RPMI7951 (cell line): Measurements from ENCODE around the gene SPATA46. TPM values are rescaled to one million over a fixed set of nuclear protein-coding genes. Genes with fewer than 3 reads are reported as not detected.
A peak's percentile ranks its signal among the peaks of the same experiment; 100 is the strongest.

Experiments
- DNase-seq: peaks from one replicate; pipeline ENCODE4 v3.0.0-alpha.2; 2012; ENCODE audit warnings: low read depth
- total RNA-seq: library from RNA; depleted of rRNA; stranded (reverse); fragments of >200 nt; shearing (Covaris generic); gene quantifications from 2 replicates; pipeline ENCODE4 v1.2.3, GENCODE V29; 2014

Gene SPATA46
- total RNA-seq, 1 experiment from 2014 or later = not detected

DNA sequence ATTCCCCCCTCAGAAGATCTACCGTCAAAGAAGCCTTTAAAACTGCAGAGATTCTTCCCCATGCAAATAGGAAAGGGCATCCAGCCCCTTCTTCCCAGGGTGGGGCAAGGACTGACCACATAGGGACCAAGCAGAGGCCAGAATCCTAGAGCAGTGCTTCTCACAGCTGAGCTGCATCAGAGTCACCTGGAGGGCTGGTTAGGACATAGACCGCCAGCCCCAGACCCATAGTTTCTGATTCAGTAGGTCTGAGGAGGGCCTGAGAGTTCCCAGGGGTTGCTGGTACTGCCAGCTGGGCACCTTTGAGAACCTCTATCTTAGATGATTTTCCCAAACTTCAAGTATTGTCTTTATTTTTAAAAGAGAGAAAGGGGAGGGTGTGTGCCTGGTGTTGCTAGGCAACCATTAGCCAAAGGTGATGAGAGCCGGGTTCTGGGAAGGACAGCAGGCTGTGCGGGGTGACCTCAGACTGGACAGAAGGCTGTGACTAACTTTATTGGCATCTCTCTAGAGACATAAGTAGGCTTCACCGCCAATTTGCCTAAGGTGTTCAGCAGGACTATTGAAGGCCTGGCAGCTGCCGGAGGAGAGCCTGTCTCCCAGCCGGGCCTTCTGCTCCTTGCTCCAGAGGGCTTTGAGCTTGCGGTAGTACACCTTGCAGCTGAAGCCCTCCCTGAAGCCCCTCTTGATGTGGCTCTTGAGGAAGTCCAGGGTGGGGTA, 3.0 kb downstream of the SPATA46 start:
- DNase-seq = peak; percentile 89

DNA sequence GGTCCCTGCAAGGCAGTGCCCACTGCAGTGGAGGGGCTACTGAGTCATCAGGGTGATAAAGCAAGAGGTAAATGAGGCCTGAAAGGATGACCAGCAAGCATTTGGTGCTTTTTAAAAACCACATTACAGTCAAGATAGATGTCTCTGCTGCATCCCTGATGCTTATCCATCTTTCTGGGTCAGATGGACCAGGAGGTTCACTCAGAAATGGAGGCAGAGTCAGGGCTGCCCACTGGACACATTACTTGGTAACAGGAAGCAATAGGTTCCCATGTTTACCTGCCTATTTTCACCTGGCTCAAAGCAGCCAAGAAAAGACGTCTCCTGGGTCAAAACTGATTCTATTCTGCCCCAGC, 3.6 kb downstream of the SPATA46 start:
- DNase-seq = no peak

- DNase-seq = no peak
These were observed 4.2 kb downstream of the SPATA46 start for GRCh38 chr1:162372159-162373071.

DNA sequence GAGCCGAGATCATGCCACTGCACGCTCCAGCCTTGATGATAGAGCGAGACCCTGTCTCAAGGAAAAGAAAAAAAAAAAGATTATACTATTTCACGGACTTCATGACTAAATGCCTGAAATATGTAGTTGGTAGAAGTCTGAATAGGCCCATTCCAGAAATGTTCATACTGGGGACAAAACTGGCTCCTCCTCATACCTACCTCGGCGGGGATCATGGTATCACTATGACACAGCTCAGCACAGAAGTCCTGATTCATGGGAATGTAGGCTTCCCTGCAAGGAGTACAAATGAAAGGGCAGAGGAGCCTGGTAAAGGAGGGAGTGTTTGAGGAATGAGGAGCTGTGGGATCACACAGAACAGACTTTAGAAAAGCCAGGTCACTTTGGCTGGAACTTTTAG, 5.0 kb downstream of the SPATA46 start:
- DNase-seq = peak; percentile 16

- DNase-seq = no peak
These were observed 5.9 kb downstream of the SPATA46 start for GRCh38 chr1:162370721-162371120.

- no peak for DNase-seq
These were observed 6.5 kb downstream of the SPATA46 start for GRCh38 chr1:162370161-162370560.

DNA sequence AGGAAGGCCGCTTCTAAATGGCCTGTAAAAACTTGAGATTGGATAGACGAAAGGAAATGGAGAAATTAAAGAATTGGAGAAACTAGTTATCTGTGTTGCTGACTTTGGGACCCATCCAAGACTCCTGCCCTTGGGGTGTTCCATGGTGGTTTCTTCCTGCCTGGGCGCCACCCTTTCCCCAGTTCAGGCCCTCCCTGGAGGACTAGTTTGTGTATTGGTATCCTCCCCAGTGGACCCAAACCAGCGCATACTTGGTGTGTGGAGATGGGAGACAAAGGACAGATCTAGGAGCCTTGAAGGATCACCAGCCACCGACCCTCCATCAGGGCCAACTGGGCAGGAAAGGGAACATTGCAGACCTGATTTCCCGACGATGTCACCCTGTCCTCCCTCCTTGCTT, 7.1 kb downstream of the SPATA46 start:
- DNase-seq = peak; percentile 44

GRCh38 chr1:162368451-162368850, 8.2 kb downstream of the SPATA46 start:
- DNase-seq = no peak

DNA sequence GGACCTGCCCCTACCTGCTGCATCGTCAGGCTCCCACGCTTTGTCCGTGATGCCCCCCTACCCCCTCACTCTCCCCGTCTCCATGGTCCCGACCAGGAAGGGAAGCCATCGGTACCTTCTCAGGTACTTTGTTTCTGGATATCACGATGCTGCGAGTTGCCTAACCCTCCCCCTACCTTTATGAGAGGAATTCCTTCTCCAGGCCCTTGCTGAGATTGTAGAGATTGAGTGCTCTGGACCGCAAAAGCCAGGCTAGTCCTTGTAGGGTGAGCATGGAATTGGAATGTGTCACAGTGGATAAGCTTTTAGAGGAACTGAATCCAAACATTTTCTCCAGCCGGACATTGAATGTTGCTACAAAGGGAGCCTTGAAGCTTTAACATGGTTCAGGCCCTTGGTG, 8.9 kb downstream of the SPATA46 start:
- peak; percentile 15 for DNase-seq

DNA sequence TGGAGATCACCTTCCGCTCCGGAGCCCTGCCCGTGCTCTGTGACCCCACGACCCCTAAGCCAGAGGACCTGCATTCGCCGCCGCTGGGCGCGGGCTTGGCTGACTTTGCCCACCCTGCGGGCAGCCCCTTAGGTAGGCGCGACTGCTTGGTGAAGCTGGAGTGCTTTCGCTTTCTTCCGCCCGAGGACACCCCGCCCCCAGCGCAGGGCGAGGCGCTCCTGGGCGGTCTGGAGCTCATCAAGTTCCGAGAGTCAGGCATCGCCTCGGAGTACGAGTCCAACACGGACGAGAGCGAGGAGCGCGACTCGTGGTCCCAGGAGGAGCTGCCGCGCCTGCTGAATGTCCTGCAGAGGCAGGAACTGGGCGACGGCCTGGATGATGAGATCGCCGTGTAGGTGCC, 9.6 kb downstream of the SPATA46 start:
- DNase-seq = peak; percentile 46

DNA sequence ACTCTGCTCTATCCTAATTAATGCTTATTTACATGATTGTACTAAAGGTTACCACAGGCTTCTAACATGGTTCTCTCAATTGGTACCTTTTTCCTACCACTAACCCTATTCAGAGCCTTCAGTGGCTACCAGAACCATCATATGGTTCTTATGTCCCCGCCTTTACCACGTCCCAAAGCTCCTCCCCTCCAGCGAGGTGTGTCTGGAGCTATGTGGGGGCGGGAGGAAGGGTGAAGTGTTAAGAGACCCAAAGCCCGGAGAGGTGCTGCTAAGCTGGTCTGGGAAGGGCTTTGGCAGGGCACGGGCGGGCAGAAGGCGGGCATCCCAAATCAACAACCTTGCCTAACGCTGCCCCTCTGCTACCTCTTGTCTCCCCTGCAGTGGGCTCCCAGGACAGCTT, 10.0 kb downstream of the SPATA46 start:
- DNase-seq = no peak

DNA sequence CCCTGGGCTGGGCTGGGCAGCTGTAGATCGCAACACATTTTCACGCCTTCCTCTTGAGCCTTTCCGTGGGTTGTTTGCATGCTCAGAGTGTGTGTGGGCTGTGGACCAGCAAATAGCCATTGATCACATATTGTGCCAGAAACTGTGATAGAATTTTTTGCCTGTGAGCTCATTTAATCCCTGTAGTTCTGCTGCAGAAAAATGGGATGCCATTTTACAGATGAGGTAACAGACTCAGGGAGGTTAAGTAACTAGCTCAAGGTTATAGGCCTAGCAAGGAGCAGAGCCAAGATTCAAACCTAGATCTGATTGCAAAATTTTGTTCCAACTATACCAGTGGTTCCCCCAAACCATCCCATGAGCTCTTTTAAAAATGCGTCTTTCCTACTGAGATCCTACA, 10.5 kb downstream of the SPATA46 start:
- DNase-seq = no peak

- no peak for DNase-seq
These were observed 11.2 kb downstream of the SPATA46 start for GRCh38 chr1:162365284-162366020.

- DNase-seq = no peak
These were observed 12.2 kb downstream of the SPATA46 start for GRCh38 chr1:162364498-162364897.

DNA sequence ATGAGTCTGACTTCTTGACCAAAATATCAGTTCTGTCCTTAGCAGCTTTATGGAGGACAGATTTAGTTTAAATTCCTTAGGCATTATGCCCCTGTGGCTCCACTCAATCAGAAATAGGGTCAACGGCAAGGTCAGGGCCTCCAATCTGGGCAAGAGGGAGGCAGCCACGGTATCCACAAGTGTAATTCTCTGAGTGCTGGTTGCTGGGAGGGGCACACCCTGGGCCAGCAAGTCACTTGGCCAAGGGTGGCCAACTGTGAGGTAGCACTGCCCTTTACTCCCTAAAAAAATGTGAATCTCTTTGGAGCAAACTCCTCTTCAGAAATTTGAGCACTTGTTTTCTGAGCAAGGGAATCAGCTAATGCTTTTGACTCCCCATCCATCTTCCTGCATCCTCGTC, 12.8 kb downstream of the SPATA46 start:
- no peak for DNase-seq

DNA sequence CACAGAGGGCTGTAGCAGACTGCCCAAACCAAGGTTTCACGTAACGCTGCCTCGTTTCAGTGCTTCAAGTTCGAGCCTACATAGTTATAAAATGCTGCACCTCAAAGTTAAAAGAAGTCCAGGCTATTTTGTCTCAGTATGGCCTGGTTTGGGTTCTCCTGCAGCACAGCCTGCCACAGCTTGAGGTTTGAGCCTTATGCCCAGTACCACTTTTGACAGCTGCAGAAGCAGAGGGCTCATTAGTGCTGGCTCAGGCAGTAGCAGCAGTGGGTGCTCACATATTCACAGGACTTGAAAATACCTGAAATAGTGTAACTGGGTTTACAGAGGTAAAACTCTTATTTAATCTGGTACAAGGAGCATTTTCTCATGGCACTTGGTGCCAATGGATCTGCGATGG, 15.3 kb downstream of the SPATA46 start:
- DNase-seq = no peak

DNA sequence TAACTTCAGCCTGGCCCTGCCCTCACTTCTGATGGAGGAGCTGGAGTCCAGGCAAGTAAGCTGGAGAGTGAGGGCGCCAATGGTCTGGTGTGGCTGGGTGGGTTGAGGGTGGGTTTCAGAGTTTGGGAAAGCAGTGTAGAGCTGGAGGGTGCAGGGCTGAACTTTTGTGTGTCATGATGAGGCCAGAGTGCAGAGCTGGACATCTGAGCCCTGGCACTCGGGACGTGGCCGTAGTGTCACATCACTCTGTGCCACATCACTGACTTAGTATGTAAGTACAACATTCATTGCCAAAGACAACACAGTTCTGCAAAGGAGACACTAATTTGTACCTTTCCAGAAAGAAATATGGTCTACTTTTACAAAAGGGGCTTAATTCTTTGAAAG, 15.8 kb downstream of the SPATA46 start:
- DNase-seq = no peak

DNA sequence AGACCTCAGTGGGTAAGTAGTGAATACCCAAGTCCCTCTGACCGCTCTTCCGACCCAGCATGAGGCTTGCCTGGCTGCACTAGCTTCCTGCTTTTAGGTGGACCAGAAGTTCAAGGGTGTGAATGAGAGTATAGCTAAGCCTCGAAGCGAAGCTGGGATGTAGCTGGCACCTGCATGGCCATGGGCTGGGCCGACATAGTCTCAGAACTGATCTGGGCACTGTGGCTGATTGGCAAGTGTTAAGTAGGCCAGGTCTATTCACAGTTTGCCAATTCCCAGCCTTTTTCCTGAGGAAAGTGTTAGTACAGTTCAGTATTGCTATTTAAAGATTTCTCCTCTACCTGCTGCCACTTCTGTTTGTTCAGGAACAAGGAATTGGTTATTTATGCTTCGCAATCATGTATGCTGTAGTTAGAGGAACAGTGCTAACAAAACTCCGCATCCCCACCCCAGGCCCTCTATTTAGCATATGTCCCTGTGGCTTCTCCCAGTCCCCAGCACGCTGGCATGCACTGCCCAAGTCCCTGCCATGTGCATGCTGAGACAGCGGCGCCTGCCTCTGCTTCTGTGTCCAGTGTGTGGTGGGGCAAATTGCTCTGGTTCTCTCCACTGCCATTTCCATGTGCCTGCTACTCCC, 16.3 kb downstream of the SPATA46 start:
- no peak for DNase-seq

DNA sequence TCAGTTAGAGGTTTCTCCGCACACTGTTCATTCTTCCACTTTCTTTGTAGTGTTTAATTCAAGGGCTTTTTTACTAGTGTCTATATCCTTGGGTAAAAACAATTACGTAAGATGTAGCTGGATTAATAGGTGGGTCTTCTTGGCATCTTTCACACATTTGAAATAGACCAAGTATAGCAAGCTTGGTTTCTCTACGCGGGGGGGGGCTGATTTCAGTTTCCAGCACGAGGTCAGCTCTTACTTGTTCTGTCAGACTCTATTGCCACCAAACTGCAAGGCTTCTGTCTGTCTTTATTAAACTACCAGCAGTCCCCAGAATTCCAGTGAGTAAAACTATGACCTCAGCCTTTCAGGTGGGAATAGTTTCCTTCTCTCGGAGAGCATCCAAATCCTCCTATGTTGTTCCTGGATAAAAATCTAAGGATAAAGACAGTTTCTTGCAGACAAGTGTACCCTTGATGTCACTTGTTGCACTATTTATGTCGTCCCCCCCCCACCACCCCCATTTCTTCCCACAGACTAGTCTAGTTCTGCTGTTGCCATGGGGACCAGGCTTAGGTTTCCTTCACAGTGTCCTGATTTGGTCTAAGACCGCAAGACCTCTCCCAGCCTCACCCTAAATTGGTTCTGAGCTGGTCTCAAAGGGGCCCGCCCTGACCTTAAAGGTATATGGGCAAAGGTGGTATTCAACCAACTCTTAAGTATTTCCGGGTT, 17.0 kb downstream of the SPATA46 start:
- no peak for DNase-seq

DNA sequence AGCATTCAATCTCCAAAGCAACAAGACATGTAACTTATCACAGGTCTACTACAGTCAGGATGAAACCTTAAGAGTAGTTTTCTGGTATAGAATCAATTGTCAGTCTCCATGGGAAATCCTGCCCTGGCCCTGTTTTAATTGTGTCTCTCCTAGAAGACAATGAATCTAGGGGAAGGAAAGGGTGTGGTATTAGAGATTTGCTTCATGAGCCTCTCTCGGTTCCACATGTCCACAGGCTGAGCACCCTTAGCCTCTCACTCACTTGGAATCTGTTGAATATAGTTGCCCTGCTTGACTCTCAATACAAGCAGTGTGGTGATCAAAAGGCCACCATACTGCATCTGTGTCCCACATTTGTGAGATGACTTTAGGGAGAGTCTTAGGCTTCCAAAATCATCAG, 17.7 kb downstream of the SPATA46 start:
- DNase-seq = no peak

GRCh38 chr1:162357681-162358266, 18.9 kb downstream of the SPATA46 start:
- peak; percentile 44 for DNase-seq
